Measurements from ENCODE around the gene RBBP5.

- TF ChIP-seq CTCF (IDR thresholded peaks at IDR 0.05) = no peak
- TF ChIP-seq POLR2AphosphoS5 (IDR thresholded peaks at IDR 0.05) = no peak
- TF ChIP-seq POLR2A (IDR thresholded peaks at IDR 0.05; ENCODE audit: low read depth) = no peak
- TF ChIP-seq EP300 (IDR thresholded peaks at IDR 0.05) = no peak
These were observed 61.0 kb downstream of the RBBP5 start for GRCh38 chr1:205060746-205061145.

All from esophagus muscularis mucosa (tissue), 4 donors.